HTR-8/SVneo (cell line): Measurements from ENCODE around the gene PAPPA2.
A peak's percentile ranks its signal among the peaks of the same experiment; 100 is the strongest.

ENCODE experiments used
- DNase-seq: peaks from one replicate; pipeline ENCODE4 v3.0.0; 2011; ENCODE audit warnings: low spot score, mixed read lengths; ENCODE audit not compliant: insufficient read length
- FAIRE-seq: peaks from 2 replicates; lab custom pipeline; 2011; peaks lifted over from hg19 to GRCh38; lab: Jason Lieb, UNC

Gene PAPPA2

GRCh38 chr1:176878750-176879536 lies 416.0 kb downstream of the PAPPA2 start:
- DNase-seq: no peak
- FAIRE-seq: no peak

DNA sequence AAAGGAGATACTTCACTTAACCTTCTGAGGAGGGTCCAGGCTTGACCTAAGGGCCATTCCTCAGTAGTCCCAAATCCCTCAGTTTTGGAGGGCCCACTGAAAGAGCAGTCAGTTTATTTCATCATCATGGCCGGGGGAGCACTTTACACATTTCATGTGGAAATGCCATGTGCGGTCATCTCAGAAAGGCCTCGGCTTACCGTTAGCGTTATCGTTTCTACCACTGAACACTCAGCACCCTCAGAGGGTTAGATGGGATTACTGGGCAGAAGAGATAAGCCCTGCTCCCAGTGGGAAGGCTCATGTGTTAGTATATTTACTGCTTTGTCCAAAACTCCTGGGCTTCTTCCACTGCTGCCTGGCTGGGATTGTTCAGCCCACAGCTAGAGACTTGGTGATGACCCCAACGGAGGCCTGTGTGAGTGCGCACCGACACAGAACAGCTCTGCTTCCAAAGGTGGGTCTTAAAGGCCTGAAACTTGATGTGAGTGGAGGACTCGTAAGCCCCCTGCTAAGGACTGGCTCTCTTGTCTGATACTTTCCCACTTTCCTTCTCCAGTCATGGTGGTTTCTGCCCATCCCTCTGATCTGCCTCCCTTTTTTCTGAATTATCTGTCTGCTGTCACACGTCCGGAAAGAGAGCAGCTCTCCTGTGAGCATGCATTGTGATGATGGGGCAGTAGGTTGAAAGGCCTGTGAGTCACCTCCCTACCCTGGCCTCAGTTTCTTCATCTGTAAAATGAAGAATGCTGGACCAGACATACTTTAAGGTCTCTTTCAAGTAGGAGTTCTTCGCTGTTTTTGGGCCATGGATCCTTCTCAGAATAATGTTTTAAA lies 417.0 kb downstream of the PAPPA2 start:
- DNase-seq: no peak
- FAIRE-seq: no peak

GRCh38 chr1:176880955-176881595 lies 418.1 kb downstream of the PAPPA2 start:
- no peak for FAIRE-seq

DNA sequence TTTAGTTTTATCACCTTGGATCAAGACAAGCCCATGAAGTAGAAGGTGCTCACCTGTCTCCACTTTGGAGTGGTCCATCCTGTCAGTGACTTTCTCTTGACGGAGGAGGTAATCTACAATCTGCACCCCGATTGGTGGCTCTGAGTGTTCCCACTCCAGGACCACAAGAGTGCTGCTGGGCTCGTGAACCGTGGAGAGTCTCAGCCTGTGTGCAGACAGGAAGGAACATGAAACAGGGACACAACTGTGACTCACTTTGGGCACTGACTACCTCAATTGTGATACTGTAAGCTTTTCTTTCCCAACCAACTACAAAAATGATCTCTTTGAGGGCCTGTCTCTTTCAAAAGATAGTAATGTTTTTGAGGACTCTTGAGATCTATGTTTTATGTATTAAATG lies 421.3 kb downstream of the PAPPA2 start:
- FAIRE-seq (no peak), DNase-seq (no peak)

More at GRCh38 chr1:176880955-176881595, 418.1 kb downstream of the PAPPA2 start:
- DNase-seq: peak; percentile 49

- FAIRE-seq (no peak), DNase-seq (no peak)
Observed at GRCh38 chr1:176884911-176885310, 421.9 kb downstream of the PAPPA2 start.

DNA sequence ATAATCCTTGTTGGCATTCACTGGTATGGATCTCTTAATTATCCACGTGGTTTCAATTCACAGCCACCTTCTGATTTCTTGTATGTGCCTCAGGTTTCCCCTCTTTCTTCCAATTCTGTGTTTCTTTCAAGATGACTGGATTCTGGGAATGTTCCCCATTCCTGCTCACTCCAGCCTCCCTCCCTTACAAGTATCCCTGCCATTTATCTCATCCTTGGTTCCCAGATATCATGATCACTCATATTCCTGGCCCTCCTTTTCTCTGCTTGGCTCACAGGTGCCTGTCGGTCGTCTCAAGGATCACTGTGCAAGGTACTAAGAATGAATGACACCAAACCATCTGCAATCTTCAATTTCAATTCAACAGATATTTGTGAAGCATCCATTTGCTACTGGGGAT lies 422.4 kb downstream of the PAPPA2 start:
- no peak for FAIRE-seq

GRCh38 chr1:176885751-176886150 lies 422.8 kb downstream of the PAPPA2 start:
- no peak for DNase-seq
- no peak for FAIRE-seq

More for the DNA sequence above, 422.4 kb downstream of the PAPPA2 start:
- DNase-seq: no peak

- DNase-seq (no peak), FAIRE-seq (no peak)
Observed at GRCh38 chr1:176888471-176889032, 425.6 kb downstream of the PAPPA2 start.

- FAIRE-seq: no peak
- no peak for DNase-seq
Observed at GRCh38 chr1:176893625-176894352, 430.8 kb downstream of the PAPPA2 start.

GRCh38 chr1:176894450-176894849 lies 431.5 kb downstream of the PAPPA2 start:
- FAIRE-seq (no peak), DNase-seq (no peak)
